ENCODE data around the gene CARM1.
"Not testable (repeated sequence)": the region's sequence is repeated elsewhere in the genome, so short reads cannot be mapped to it uniquely, and the experiment has no call there.

Gene CARM1
- 17.8 to 63.7 (median 33.1) reads per million in 18 experiments for total RNA-seq

- DNase-seq: peak; percentile 99
These were observed at the start of gene CARM1 for GRCh38 chr19:10870955-10871603. Gene CARM1, plus strand, starts transcription at chr19:10871553. Its CDS starts 150 bp downstream, at chr19:10871703.

GRCh38 chr19:10823690-10824089 is 47.7 kb upstream of the CARM1 start:
- no peak for DNase-seq

GRCh38 chr19:10826231-10826630 is 45.1 kb upstream of the CARM1 start:
- peak; percentile 79 to 88 for DNase-seq

- peak; percentile 33 to 49 for DNase-seq
These were observed 44.5 kb upstream of the CARM1 start for GRCh38 chr19:10826846-10827245.

- no peak for DNase-seq
These were observed 42.2 kb upstream of the CARM1 start for GRCh38 chr19:10828981-10829821.

- DNase-seq: no peak
These were observed 41.4 kb upstream of the CARM1 start for GRCh38 chr19:10829967-10830366.

GRCh38 chr19:10830370-10830769 is 41.0 kb upstream of the CARM1 start:
- no peak for DNase-seq

- DNase-seq: no peak
These were observed 40.2 kb upstream of the CARM1 start for GRCh38 chr19:10830931-10831779.

- DNase-seq: no peak
These were observed 39.1 kb upstream of the CARM1 start for GRCh38 chr19:10831987-10832938.

- no peak for DNase-seq
These were observed 38.4 kb upstream of the CARM1 start for GRCh38 chr19:10832939-10833296.

GRCh38 chr19:10835089-10835753 is 36.1 kb upstream of the CARM1 start:
- no peak for DNase-seq

GRCh38 chr19:10835754-10836478 is 35.4 kb upstream of the CARM1 start, which contains the start of gene TMED1:
Gene TMED1, minus strand, starts transcription at chr19:10836212. Its CDS starts 21 bp downstream, at chr19:10836191.
- peak; percentile 99 for DNase-seq

GRCh38 chr19:10836479-10837330 is 34.6 kb upstream of the CARM1 start:
- peak; percentile 90 to 94 for DNase-seq

GRCh38 chr19:10837649-10838048 is 33.7 kb upstream of the CARM1 start:
- not testable (repeated sequence) for DNase-seq

- no peak for DNase-seq
These were observed 33.0 kb upstream of the CARM1 start for GRCh38 chr19:10838377-10838776.

- no peak for DNase-seq
These were observed 32.0 kb upstream of the CARM1 start for GRCh38 chr19:10839114-10840050.

- no peak for DNase-seq
These were observed 28.6 kb upstream of the CARM1 start for GRCh38 chr19:10842788-10843187.

GRCh38 chr19:10846500-10847202 is 24.7 kb upstream of the CARM1 start:
- no peak for DNase-seq
